HG02840 (cell line): ENCODE results near the gene ZMYM4.

Source experiments
- ATAC-seq: cut with Tn5 transposase; IDR thresholded peaks from one replicate; pipeline ENCODE4 v1.9.1; 2021; ENCODE audit warnings: mild to moderate bottlenecking, moderate library complexity, moderate number of reproducible peaks; ENCODE audit not compliant: unreplicated experiment, low FRiP score

The ZMYM4 gene

GRCh38 chr1:35390600-35391494 lies 122.3 kb downstream of the ZMYM4 start:
- no peak for ATAC-seq

GRCh38 chr1:35394386-35394785 lies 125.9 kb downstream of the ZMYM4 start:
- ATAC-seq, result no peak

- no peak for ATAC-seq
Observed at GRCh38 chr1:35398739-35399138, 130.2 kb downstream of the ZMYM4 start.

- ATAC-seq, result no peak
Observed at GRCh38 chr1:35401049-35401448, 132.5 kb downstream of the ZMYM4 start.

GRCh38 chr1:35406103-35406502 lies 137.6 kb downstream of the ZMYM4 start:
- no peak for ATAC-seq

- ATAC-seq, result no peak
Observed at GRCh38 chr1:35407743-35408142, 139.2 kb downstream of the ZMYM4 start.

- ATAC-seq, result no peak
Observed at GRCh38 chr1:35408925-35409324, 140.4 kb downstream of the ZMYM4 start.

GRCh38 chr1:35426097-35426586 lies 157.6 kb downstream of the ZMYM4 start:
- no peak for ATAC-seq

- ATAC-seq, result no peak
Observed at GRCh38 chr1:35428360-35428759, 159.9 kb downstream of the ZMYM4 start.

GRCh38 chr1:35430762-35431161 lies 162.3 kb downstream of the ZMYM4 start:
- ATAC-seq, result no peak

GRCh38 chr1:35431173-35431599 lies 162.7 kb downstream of the ZMYM4 start:
- ATAC-seq, result no peak

- no peak for ATAC-seq
Observed at GRCh38 chr1:35432231-35432630, 163.7 kb downstream of the ZMYM4 start.

GRCh38 chr1:35433714-35434113 lies 165.2 kb downstream of the ZMYM4 start:
- ATAC-seq, result no peak

GRCh38 chr1:35434703-35435102 lies 166.2 kb downstream of the ZMYM4 start:
- ATAC-seq, result no peak

- ATAC-seq, result no peak
Observed at GRCh38 chr1:35436078-35436477, 167.6 kb downstream of the ZMYM4 start.

- ATAC-seq, result no peak
Observed at GRCh38 chr1:35437200-35437599, 168.7 kb downstream of the ZMYM4 start.

GRCh38 chr1:35439626-35440025 lies 171.1 kb downstream of the ZMYM4 start:
- ATAC-seq, result no peak

GRCh38 chr1:35441926-35442579 lies 173.5 kb downstream of the ZMYM4 start:
- ATAC-seq, result no peak

GRCh38 chr1:35442734-35443133 lies 174.2 kb downstream of the ZMYM4 start:
- ATAC-seq, result no peak

- no peak for ATAC-seq
Observed at GRCh38 chr1:35443768-35444518, 175.4 kb downstream of the ZMYM4 start.

- ATAC-seq, result no peak
Observed at GRCh38 chr1:35444519-35444774, 175.9 kb downstream of the ZMYM4 start.
